ENCODE data around the gene ARHGAP15.

DNA sequence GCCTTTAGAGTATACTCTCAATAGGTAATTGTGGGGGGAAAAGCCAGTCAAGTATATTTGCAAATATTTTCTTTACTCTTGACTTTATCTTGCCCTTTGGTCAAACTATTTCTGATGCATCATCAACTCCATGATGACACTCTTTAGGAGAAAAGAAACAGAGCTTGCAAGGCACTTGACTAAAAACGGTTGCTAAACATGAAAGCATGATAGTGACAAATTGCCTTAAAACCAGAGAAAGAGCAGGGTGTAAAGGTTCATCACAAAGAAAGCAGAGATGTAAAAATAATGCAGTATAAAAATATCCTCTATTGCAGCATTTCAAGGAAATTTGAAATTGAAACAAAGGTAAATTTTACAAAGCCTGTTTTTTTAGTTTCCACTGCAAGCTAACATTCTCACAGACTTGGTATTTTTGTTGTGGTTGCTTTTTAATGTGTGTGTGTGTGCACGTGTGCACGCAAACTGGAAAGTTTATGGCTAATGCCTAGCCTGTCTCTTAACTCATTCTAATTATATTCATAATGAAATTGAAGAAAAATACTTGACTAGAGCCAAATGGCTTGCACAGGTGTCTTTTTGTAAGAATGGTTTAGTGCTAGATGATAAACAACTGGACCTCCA lies 503.6 kb downstream of the ARHGAP15 start:
- TF ChIP-seq CTCF (IDR thresholded peaks at IDR 0.05) (no peak), POLR2A (IDR thresholded peaks at IDR 0.05) (no peak)

Data from adrenal gland (tissue), 5 donors.